GM12872 (cell line): Measurements from ENCODE around the gene PAPLN.

Source experiments
- TF ChIP-seq, protein P1 (sequence below): IDR thresholded peaks from 3 replicates; pipeline ENCODE4 v1.5.1; 2011; ENCODE audit warnings: low read depth, mild to moderate bottlenecking, low read length, moderate library complexity; ENCODE audit not compliant: insufficient read depth

PAPLN gene

DNA sequence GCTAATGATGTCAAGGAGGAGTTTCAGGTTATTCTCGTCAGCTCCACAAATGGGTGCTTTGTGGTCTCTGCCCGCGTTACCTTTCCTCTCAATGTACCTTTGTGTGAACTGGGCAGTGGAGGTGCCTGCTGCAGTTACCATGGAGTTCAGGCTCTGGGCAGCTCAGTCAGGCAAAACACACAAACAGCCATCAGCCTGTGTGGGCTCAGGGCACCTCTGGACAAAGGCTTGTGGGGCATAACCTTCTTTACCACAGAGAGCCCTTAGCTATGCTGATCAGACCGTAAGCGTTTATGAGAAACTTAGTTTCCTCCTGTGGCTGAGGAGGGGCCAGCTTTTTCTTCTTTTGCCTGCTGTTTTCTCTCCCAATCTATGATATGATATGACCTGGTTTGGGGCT is 16.7 kb upstream of the PAPLN start:
- TF ChIP-seq, protein P1, sequence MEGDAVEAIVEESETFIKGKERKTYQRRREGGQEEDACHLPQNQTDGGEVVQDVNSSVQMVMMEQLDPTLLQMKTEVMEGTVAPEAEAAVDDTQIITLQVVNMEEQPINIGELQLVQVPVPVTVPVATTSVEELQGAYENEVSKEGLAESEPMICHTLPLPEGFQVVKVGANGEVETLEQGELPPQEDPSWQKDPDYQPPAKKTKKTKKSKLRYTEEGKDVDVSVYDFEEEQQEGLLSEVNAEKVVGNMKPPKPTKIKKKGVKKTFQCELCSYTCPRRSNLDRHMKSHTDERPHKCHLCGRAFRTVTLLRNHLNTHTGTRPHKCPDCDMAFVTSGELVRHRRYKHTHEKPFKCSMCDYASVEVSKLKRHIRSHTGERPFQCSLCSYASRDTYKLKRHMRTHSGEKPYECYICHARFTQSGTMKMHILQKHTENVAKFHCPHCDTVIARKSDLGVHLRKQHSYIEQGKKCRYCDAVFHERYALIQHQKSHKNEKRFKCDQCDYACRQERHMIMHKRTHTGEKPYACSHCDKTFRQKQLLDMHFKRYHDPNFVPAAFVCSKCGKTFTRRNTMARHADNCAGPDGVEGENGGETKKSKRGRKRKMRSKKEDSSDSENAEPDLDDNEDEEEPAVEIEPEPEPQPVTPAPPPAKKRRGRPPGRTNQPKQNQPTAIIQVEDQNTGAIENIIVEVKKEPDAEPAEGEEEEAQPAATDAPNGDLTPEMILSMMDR, result no peak

DNA sequence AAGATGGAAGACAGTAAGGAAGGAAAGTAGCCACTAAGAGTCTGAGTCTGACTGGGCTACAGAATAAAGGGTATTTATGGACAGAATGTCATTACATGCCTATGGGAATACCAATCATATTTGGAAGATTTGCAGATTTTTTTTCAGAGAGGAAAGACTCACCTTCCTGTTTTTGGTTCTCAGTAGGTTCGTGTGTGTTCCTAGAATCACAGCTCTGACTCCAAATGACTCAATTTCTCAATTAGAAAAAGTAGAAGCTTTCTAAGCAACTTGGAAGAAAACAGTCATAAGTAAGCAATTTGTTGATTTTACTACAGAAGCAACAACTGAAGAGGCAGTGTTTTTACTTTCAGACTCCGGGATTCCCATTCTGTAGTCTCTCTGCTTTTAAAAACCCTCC is 15.4 kb upstream of the PAPLN start:
- TF ChIP-seq, protein P1, result no peak

DNA sequence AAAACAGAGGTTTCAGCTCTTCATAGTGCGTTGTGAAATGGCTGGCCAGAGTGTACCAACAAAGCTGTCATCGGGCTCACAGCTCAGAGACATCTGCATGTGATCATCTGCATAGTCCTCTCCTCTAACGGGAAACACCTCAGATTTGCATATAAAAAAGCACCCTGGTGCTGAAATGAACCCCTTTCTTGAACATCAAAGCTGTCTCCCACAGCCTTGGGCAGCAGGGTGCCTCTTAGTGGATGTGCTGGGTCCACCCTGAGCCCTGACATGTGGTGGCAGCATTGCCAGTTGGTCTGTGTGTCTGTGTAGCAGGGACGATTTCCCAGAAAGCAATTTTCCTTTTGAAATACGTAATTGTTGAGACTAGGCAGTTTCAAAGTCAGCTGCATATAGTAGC is 14.3 kb upstream of the PAPLN start:
- TF ChIP-seq, protein P1, result 0 out of 3 replicates have a peak, but pooled peaks have one; percentile 11

DNA sequence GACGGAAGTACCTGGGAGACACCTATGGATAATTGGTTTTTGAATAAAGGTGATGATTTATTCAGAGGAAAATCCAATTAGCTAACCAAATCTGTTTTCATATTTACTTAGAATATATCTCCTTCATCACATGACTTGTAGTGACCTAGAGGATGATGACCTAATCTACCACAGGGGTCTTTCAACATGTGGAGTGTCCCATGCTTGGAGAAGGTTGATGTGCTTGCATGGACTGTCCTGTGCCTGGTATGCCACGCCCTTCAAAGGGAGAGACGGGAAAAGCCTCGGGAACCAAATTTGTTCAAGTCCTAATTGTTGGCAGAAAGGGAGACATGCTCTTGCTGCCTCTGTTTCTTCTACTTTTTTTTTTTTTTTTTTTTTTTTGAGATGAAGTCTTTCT is 11.8 kb upstream of the PAPLN start:
- TF ChIP-seq, protein P1, result no peak

DNA sequence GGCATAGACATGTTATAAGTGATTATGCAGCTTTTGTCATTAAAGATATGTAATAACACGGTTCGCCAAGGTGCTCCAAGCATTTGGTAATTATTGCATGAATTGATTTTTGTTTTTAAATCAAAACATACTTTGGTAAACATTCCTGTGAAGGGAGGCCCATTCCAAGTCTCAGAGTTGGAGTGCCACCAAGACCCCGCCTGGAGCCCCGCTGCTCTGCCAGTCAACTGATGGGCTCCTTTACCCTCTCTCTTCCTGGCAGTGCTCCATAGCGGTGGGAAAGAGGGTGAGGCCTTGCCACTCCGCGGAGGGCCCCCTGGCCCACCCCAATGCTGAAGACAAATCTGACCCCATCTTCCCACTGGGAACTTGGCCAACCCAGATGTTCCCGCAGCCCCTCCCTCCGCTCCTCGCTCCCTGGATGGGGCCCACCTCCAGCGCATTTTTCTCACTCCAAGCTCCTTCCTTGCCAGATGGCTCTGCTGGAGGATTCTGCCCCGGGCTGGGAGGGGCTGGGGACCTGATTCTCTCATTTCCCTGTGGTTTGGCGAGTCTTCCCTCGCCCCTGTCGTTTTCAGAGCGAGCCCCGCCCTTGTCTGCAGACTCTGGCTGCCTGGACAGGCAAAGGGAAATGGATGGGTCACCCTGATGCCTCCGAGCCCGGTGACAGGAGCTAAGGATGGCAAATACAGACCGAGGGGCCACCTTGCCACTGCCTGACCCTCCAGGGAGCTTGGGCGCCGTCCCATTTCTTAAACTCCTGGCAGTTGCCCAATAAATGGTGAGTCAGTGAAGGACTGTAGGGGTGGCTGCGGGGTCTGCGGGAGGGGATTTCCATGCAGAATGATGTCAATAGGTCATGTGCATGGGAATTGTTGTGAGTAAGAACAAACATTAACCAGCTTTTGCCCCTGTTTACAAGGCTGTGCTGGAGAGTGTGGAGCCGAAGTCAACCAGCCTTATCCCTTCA is 9.2 kb upstream of the PAPLN start:
- TF ChIP-seq, protein P1, result no peak

DNA sequence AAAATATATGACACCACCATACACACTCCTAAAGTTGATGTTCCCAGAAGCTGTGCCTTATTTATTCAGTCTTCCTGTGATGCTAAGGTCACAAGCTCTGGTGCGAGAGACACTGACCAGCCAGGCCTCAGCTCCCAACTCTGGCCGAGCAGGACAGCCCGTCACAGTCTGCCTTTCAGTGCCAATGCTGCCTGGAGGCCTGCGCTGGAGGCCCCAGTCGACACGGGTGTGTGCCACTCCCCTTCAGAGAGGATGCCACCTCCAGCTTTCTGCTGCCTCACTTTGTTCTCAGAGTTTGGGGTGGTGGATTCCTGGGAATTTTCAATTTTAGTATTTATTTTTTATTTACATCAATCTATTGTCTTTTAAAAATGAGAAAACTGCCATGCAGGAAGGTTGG is 7.3 kb upstream of the PAPLN start:
- TF ChIP-seq, protein P1, result no peak

DNA sequence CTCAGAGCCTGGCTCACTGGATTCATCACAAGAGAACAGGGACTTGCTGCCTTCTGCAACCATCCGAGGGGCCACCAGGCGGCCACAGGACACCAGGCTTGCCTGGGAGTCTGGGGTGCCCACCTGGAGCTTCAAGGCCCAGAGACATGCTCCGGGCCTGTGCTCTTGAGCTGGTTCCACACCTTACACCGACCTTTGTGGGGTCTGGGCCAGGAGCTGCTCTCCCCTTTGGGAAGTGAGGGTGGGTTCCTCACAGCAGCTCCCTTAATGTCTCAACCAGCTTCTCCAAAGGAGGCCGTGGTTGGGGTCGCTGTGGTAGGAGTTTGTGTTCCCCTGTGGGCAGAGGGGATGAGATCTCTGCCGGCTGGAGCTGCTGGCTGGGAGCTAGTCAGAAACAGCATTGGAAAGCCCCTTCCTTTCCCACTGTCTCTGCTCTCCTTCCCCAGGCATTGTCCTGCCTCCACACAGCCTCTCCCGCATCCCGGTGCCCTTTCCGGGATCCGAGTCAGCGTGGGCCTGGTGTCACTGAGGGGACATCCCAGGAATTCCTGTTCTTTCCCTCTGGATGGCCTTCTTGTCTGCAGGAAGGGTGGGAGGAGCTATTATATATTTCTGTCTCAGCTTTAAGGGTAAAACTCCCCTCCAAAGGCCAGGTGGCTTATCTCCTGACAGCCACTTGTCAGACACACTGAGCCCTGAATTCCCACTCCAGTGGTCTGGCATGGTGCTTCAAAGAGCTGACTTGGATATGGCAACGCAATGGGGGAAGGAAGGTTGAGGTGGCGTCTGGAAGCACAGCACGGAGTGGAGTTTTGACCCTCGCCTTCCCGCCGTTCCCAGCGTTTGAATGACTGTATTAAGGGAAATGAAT is 5.1 kb upstream of the PAPLN start:
- TF ChIP-seq, protein P1, result peak; percentile 75
